Chondrocyte (in vitro differentiated cells): ENCODE data around the gene SPRR2D. TPM values are rescaled to one million over a fixed set of nuclear protein-coding genes. Genes with fewer than 3 reads are reported as not detected.

Experiments
- DNase-seq: peaks from one replicate; pipeline ENCODE4 v3.0.0; 2021; ENCODE audit warnings: mixed read lengths, low spot score
- H3K27ac Mint-ChIP-seq: one replicate; pipeline ENCODE4 v1.8.0; 2021; ENCODE audit warnings: mild to moderate bottlenecking, moderate library complexity, mixed read lengths; ENCODE audit not compliant: unreplicated experiment
- H3K27me3 Mint-ChIP-seq: 2 replicates; pipeline ENCODE4 v1.8.0; 2021; ENCODE audit warnings: low read depth, mixed read lengths
- H3K36me3 Mint-ChIP-seq: 2 replicates; pipeline ENCODE4 v1.8.0; 2021; ENCODE audit warnings: low read depth, mixed read lengths
- H3K4me1 Mint-ChIP-seq: 2 replicates; pipeline ENCODE4 v1.8.0; 2021; ENCODE audit warnings: low read depth, mild to moderate bottlenecking, mixed read lengths
- H3K4me3 Mint-ChIP-seq: one replicate; pipeline ENCODE4 v1.8.0; 2021; ENCODE audit warnings: mild to moderate bottlenecking, moderate library complexity, mixed read lengths; ENCODE audit not compliant: unreplicated experiment
- H3K9me3 Mint-ChIP-seq: 2 replicates; pipeline ENCODE4 v1.8.0; 2021; ENCODE audit warnings: low read depth, mixed read lengths
- total RNA-seq: library from RNA; stranded (reverse); gene quantifications from 3 replicates; pipeline ENCODE4 v1.2.1, GENCODE V29; 2021
- TF ChIP-seq, protein P1 (sequence below): fragments of 200-600 bp; sonication (generic); IDR thresholded peaks from 2 replicates; pipeline ENCODE4 v1.5.0; 2021; ENCODE audit warnings: antibody characterized with exemption, mild to moderate bottlenecking, moderate library complexity

Gene SPRR2D
- total RNA-seq, 1 donor from 2014 or later, result not detected

DNA sequence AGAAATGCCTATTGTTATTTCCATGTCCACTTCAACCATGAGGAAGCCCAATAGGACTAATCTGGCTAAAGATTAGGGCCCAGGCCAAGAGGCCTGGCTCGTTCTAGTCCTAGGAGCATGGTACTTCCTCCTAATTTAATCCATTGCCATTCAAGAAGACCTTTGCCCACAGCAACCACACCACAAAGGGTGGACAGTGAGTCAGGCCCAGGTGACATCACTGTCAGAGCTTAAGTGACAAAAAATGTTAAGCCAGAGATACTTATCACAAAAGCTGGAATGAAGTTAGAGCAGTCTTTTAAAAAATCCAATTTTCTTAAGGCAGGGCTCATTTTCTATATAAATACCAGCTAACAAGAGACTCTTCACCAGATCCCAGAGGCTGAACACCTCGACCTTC, 39.5 kb downstream of the SPRR2D start, which contains the start of gene SPRR3:
SPRR3 (plus strand) TSS at position 368 of the 400 bp plus-strand sequence. CDS start 1,272 bp downstream, outside the sequence.
- no peak for DNase-seq
- Mint-ChIP-seq H3K27me3 (no peaks in the 10 kb centered on the region), H3K36me3 (no peaks in the 10 kb centered on the region), H3K4me1 (no peaks in the 10 kb centered on the region), H3K27ac (no peak within 1 kb of the TSS), H3K9me3 (peaks cover 12% of the 10 kb centered on the region), H3K4me3 (no peak within 1 kb of the TSS)
- TF ChIP-seq, protein P1, sequence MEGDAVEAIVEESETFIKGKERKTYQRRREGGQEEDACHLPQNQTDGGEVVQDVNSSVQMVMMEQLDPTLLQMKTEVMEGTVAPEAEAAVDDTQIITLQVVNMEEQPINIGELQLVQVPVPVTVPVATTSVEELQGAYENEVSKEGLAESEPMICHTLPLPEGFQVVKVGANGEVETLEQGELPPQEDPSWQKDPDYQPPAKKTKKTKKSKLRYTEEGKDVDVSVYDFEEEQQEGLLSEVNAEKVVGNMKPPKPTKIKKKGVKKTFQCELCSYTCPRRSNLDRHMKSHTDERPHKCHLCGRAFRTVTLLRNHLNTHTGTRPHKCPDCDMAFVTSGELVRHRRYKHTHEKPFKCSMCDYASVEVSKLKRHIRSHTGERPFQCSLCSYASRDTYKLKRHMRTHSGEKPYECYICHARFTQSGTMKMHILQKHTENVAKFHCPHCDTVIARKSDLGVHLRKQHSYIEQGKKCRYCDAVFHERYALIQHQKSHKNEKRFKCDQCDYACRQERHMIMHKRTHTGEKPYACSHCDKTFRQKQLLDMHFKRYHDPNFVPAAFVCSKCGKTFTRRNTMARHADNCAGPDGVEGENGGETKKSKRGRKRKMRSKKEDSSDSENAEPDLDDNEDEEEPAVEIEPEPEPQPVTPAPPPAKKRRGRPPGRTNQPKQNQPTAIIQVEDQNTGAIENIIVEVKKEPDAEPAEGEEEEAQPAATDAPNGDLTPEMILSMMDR, result no peak

DNA sequence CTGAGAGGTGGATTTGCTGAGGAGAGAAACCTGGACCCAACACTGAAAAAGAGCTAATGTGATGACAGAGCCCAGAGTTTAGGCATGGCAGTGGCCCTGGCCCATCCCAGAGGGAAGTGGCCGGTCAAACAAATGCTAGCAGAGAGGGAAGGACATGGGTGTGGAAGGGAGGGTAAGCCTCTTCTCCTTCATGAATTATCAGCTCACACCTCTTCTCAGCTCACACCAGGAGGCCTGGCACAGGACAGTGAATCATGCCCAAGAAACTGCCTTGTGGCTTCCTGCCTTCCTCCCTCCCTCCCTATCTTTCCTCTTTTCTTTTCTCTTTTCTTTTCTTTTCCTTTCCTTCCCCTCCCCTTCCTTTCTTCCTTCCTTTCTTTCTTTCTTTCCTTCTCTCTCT, 40.6 kb downstream of the SPRR2D start:
- no peak overlapping the region for H3K4me3 Mint-ChIP-seq
- TF ChIP-seq, protein P1, result no peak
- DNase-seq, result no peak
- H3K4me1 Mint-ChIP-seq, result no peaks in the 10 kb centered on the region
- no peak overlapping the region for H3K27ac Mint-ChIP-seq
- no peaks in the 10 kb centered on the region for H3K36me3 Mint-ChIP-seq
- peaks cover 14% of the 10 kb centered on the region for H3K9me3 Mint-ChIP-seq
- H3K27me3 Mint-ChIP-seq, result no peaks in the 10 kb centered on the region

DNA sequence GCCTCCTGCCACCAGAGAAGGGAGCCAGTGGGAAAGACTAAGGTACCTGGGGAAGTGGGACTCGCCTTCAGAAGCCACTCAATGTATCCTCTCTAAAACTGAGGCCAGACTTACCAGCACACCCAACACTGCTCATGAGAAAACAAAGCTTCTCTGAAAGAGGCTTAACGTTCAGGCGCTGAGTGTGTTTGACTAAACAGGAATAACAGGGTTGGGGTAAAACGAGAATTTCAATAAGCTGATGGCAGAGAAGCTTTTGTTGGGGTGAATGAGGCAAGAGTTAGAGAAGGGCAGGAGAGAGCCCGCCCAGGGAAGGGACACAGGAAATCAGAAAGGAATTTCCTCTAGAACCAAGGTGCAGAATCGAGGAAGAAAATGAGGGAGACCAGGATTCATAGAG, 41.1 kb downstream of the SPRR2D start:
- Mint-ChIP-seq H3K9me3 (peaks cover 17% of the 10 kb centered on the region), H3K36me3 (no peaks in the 10 kb centered on the region), H3K4me1 (no peaks in the 10 kb centered on the region), H3K27me3 (no peaks in the 10 kb centered on the region), H3K27ac (no peak overlapping the region), H3K4me3 (no peak overlapping the region)
- no peak for DNase-seq
- TF ChIP-seq, protein P1, result no peak

DNA sequence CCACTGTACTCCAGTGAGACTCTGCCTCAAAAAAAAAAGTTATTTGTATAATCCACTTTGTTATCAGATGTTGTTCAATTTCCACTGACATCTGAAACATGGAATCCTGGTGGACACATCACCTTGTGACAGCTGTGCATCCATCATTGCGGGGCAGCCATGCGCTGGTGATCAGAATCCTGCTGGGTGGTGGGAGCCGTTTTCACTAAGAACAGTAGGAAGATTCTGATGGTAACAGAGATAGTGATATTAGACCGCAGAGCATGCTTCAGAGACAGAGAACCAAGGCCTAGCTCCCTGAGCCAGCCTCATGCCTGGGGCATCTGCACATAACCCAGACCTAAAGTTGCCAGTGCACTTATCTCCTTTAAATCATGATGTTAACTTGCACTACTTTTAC, 42.4 kb downstream of the SPRR2D start:
- Mint-ChIP-seq H3K27ac (no peak overlapping the region), H3K9me3 (peaks cover 20% of the 10 kb centered on the region), H3K27me3 (no peaks in the 10 kb centered on the region), H3K4me1 (no peaks in the 10 kb centered on the region), H3K36me3 (no peaks in the 10 kb centered on the region), H3K4me3 (no peak overlapping the region)
- TF ChIP-seq, protein P1, result no peak
- no peak for DNase-seq

DNA sequence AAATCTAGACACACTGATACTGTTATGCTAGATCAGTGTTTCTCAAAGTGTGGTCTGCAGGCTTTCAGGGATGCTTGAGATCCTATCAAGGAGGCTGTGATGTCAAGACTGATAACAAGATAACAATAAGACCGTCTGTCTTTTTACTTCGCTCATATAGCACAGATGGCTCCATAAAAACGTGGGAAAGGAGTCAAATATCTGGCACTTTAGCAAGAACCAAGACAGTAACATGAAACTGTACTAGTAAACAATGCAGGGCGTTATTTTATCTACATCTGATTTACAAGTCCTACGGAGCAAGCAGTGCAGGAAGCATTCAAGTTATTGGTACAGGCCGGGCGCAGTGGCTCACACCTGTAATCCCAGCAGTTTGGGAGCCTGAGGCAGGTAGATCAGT, 43.0 kb downstream of the SPRR2D start:
- no peaks in the 10 kb centered on the region for H3K4me1 Mint-ChIP-seq
- H3K36me3 Mint-ChIP-seq, result no peaks in the 10 kb centered on the region
- no peak overlapping the region for H3K4me3 Mint-ChIP-seq
- H3K9me3 Mint-ChIP-seq, result peaks cover 19% of the 10 kb centered on the region
- TF ChIP-seq, protein P1, result no peak
- no peak for DNase-seq
- no peak overlapping the region for H3K27ac Mint-ChIP-seq
- no peaks in the 10 kb centered on the region for H3K27me3 Mint-ChIP-seq
